A549 (cell line): ENCODE data around the gene RNH1. TPM values are rescaled to one million over a fixed set of nuclear protein-coding genes. Genes with fewer than 3 reads are reported as not detected.

Experiments
- ATAC-seq, 2 experiments: fragments of 200-7000 bp in 1 of 2; fragments of >200 bp in 1 of 2; cut with Nextera tagmentation in 1 of 2; cut with Tn5 transposase in 1 of 2; 3 replicates each; pipeline versions ENCODE4 v1.8.0 to v1.9.1; 2018 to 2020; ENCODE audit warnings: mild to moderate bottlenecking in 1 of 2, moderate library complexity in 1 of 2
- CTCF ChIA-PET: fragments of 300-600 bp; sonication (Branson Sonifier 250); formaldehyde crosslinking; extraction: SDS; loops from one replicate; lab custom pipeline; 2021; ENCODE audit warnings: antibody characterized with exemption, inconsistent platforms; lab: Yijun Ruan, JAX
- POLR2A ChIA-PET: fragments of 350-600 bp; formaldehyde crosslinking; extraction: SDS; loops from one replicate; lab custom pipeline; 2021; ENCODE audit warnings: antibody characterized with exemption, inconsistent platforms; lab: Yijun Ruan, JAX
- DNase-seq, 2 experiments: peaks; one replicate each; pipeline versions ENCODE4 v3.0.0 to v3.0.0-alpha.2; 2011 to 2016; ENCODE audit warnings: low read depth in 1 of 2, low spot score in 1 of 2
- FAIRE-seq: peaks from 2 replicates; lab custom pipeline; 2011; peaks lifted over from hg19 to GRCh38; lab: Jason Lieb, UNC
- H3K27ac ChIP-seq, 2 experiments: fragments of >200 bp; sonication (Bioruptor Twin); formaldehyde crosslinking; 3 replicates each; pipeline ENCODE4 v1.5.1; 2016 to 2017
- H3K4me1 ChIP-seq: fragments of >200 bp; sonication (Bioruptor Twin); formaldehyde crosslinking; 3 replicates; pipeline ENCODE4 v1.6.1; 2016
- H3K4me2 ChIP-seq: fragments of >200 bp; sonication (Bioruptor Twin); formaldehyde crosslinking; 3 replicates; pipeline ENCODE4 v1.6.1; 2016
- H3K4me3 ChIP-seq: fragments of >200 bp; sonication (Bioruptor Twin); formaldehyde crosslinking; 3 replicates; pipeline ENCODE4 v1.5.1; 2016
- H3K9me3 ChIP-seq: fragments of >200 bp; sonication (Bioruptor Twin); formaldehyde crosslinking; 3 replicates; pipeline ENCODE4 v1.6.1; 2016
- CHD2 ChIP-seq: fragments of 150-350 bp; IDR thresholded peaks from 2 replicates; pipeline ENCODE4 v1.6.1; 2014; ENCODE audit warnings: low read length; ENCODE audit not compliant: partially characterized antibody
- CHD4 ChIP-seq: fragments of 200-600 bp; sonication (generic); IDR thresholded peaks from 2 replicates; pipeline ENCODE4 v1.6.1; 2016; ENCODE audit warnings: antibody characterized with exemption, mild to moderate bottlenecking, borderline replicate concordance
- EHMT2 ChIP-seq: fragments of 200-600 bp; sonication (generic); IDR thresholded peaks from 2 replicates; pipeline ENCODE4 v1.6.1; 2016; ENCODE audit warnings: antibody characterized with exemption, low read depth, mild to moderate bottlenecking, moderate library complexity
- FOSB ChIP-seq: fragments of 250-450 bp; sonication (Bioruptor Pico); IDR thresholded peaks from 2 replicates; pipeline ENCODE4 v1.5.0; 2020; ENCODE audit warnings: mild to moderate bottlenecking, moderate library complexity
- GATA3 ChIP-seq: IDR thresholded peaks from 2 replicates; pipeline ENCODE4 v1.6.1; 2012; ENCODE audit warnings: borderline replicate concordance
- HDAC2 ChIP-seq: fragments of 200-600 bp; sonication (generic); IDR thresholded peaks from 2 replicates; pipeline ENCODE4 v1.6.1; 2016
- KDM1A ChIP-seq: fragments of 200-600 bp; sonication (generic); IDR thresholded peaks from 2 replicates; pipeline ENCODE4 v1.6.1; 2016; ENCODE audit warnings: low read depth, mild to moderate bottlenecking
- MAFK ChIP-seq: fragments of 450-650 bp; IDR thresholded peaks from 2 replicates; pipeline ENCODE4 v1.6.1; 2014; ENCODE audit not compliant: partially characterized antibody
- MYC ChIP-seq: IDR thresholded peaks from 2 replicates; pipeline ENCODE4 v1.6.1; 2012; ENCODE audit warnings: mild to moderate bottlenecking, inconsistent platforms, low read length, improper control_type of control experiment, borderline replicate concordance
- PHF8 ChIP-seq: fragments of 200-600 bp; sonication (generic); IDR thresholded peaks from 2 replicates; pipeline ENCODE4 v1.6.1; 2016; ENCODE audit warnings: low read depth, mild to moderate bottlenecking, antibody characterized with exemption, moderate library complexity, borderline replicate concordance
- REST ChIP-seq: fragments of 200-600 bp; sonication (generic); IDR thresholded peaks from 2 replicates; pipeline ENCODE4 v1.6.1; 2016; ENCODE audit warnings: antibody characterized with exemption, mild to moderate bottlenecking, moderate library complexity
- RFX5 ChIP-seq: fragments of 450-650 bp; IDR thresholded peaks from 2 replicates; pipeline ENCODE4 v1.7.1; 2014; ENCODE audit warnings: antibody characterized with exemption, mild to moderate bottlenecking, moderate library complexity
- RNF2 ChIP-seq: fragments of 200-600 bp; sonication (generic); IDR thresholded peaks from 2 replicates; pipeline ENCODE4 v1.6.1; 2016; ENCODE audit warnings: low read depth, mild to moderate bottlenecking, antibody characterized with exemption, moderate library complexity, borderline replicate concordance
- ZNF302 ChIP-seq: fragments of 250-450 bp; sonication (Bioruptor Pico); IDR thresholded peaks from 2 replicates; pipeline ENCODE4 v1.9.0; 2021; ENCODE audit warnings: inconsistent platforms, mild to moderate bottlenecking, moderate library complexity
- WGBS: methylation state at CpG from one replicate; pipeline ENCODE4 v1.1.6; 2017; ENCODE audit errors: missing lambda C conversion rate; 5-methylcytosine and 5-hydroxymethylcytosine counted together
- polyA plus RNA-seq, 4 experiments: library from polyadenylated mRNA; depleted of rRNA in 3 of 4; stranded (reverse); fragments of >200 nt; fragmentation: RNase III in 1 of 4; extraction: RNeasy Plus Mini Kit Qiagen cat#74134 plus additional on column Dnase treatment in 1 of 4; gene quantifications; 2 replicates in 3 of 4; 3 replicates in 1 of 4; pipeline ENCODE4 v1.2.3, GENCODE V29; 2011 to 2017
- TF ChIP-seq, protein P1 (sequence below): fragments of 150-350 bp; IDR thresholded peaks from 2 replicates; pipeline ENCODE4 v1.6.1; 2014; ENCODE audit warnings: low read depth, mild to moderate bottlenecking, low read length
- TF ChIP-seq, protein P2 (sequence below): fragments of 250-450 bp; sonication (Bioruptor Pico); IDR thresholded peaks from 2 replicates; pipeline ENCODE4 v1.5.0; 2020; ENCODE audit warnings: low read depth, mild to moderate bottlenecking, moderate library complexity
- TF ChIP-seq, protein P3 (sequence below): fragments of 250-450 bp; sonication (Bioruptor Pico); IDR thresholded peaks from 2 replicates; pipeline ENCODE4 v1.5.0; 2021; ENCODE audit warnings: mild to moderate bottlenecking, moderate library complexity, borderline replicate concordance

Gene RNH1
- polyA plus RNA-seq, 2 of the 4 experiments (the other 2 are of a cell fraction) = 85.8 to 135 TPM

- CTCF ChIA-PET = interaction anchor here (3.1 kb wide), 1 partner anchor 13 kb away, joined by 21 read pairs; no protein-coding TSS in a partner anchor
- POLR2A ChIA-PET = no interaction called here
- Histone ChIP-seq H3K4me3 (no peak overlapping the region), H3K4me1 (no peaks in the 10 kb centered on the region), H3K27ac (no peak overlapping the region), H3K4me2 (no peak overlapping the region), H3K9me3 (no peaks in the 10 kb centered on the region)
- TF ChIP-seq RNF2 = no peak
- TF ChIP-seq CHD2 = no peak
- TF ChIP-seq KDM1A = no peak
- TF ChIP-seq ZNF302 (CRISPR knock-in tag) = no peak
- no peak for TF ChIP-seq MAFK
- TF ChIP-seq, protein P1, sequence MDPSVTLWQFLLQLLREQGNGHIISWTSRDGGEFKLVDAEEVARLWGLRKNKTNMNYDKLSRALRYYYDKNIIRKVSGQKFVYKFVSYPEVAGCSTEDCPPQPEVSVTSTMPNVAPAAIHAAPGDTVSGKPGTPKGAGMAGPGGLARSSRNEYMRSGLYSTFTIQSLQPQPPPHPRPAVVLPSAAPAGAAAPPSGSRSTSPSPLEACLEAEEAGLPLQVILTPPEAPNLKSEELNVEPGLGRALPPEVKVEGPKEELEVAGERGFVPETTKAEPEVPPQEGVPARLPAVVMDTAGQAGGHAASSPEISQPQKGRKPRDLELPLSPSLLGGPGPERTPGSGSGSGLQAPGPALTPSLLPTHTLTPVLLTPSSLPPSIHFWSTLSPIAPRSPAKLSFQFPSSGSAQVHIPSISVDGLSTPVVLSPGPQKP = no peak
- no peak for TF ChIP-seq PHF8
- no peak for TF ChIP-seq RFX5
- TF ChIP-seq, protein P2, sequence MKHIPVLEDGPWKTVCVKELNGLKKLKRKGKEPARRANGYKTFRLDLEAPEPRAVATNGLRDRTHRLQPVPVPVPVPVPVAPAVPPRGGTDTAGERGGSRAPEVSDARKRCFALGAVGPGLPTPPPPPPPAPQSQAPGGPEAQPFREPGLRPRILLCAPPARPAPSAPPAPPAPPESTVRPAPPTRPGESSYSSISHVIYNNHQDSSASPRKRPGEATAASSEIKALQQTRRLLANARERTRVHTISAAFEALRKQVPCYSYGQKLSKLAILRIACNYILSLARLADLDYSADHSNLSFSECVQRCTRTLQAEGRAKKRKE (CRISPR knock-in tag) = no peak
- no peak for TF ChIP-seq FOSB (CRISPR knock-in tag)
- TF ChIP-seq, protein P3, sequence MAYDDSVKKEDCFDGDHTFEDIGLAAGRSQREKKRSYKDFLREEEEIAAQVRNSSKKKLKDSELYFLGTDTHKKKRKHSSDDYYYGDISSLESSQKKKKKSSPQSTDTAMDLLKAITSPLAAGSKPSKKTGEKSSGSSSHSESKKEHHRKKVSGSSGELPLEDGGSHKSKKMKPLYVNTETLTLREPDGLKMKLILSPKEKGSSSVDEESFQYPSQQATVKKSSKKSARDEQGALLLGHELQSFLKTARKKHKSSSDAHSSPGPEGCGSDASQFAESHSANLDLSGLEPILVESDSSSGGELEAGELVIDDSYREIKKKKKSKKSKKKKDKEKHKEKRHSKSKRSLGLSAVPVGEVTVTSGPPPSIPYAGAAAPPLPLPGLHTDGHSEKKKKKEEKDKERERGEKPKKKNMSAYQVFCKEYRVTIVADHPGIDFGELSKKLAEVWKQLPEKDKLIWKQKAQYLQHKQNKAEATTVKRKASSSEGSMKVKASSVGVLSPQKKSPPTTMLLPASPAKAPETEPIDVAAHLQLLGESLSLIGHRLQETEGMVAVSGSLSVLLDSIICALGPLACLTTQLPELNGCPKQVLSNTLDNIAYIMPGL (CRISPR knock-in tag) = no peak
- TF ChIP-seq EHMT2 = no peak
- ATAC-seq (no peak), DNase-seq (no peak), FAIRE-seq (no peak)
- WGBS = 81% methylated on average over 19 of the region's 20 CpGs
Measured at GRCh38 chr11:541433-541885, 34.4 kb upstream of the RNH1 start.

- no peak overlapping the region for H3K27ac ChIP-seq
- H3K4me2 ChIP-seq = no peak overlapping the region
- ATAC-seq (no peak), DNase-seq (no peak), FAIRE-seq (no peak)
- TF ChIP-seq REST (no peak), MYC (no peak), HDAC2 (no peak), GATA3 (no peak), CHD4 (no peak)
- POLR2A ChIA-PET = no interaction called here
- H3K9me3 ChIP-seq = no peaks in the 10 kb centered on the region
- CTCF ChIA-PET = interaction anchor here (1.1 to 3.1 kb wide), 3 partner anchors 14 to 23 kb away, joined by 5 to 21 read pairs (median 8); no protein-coding TSS in a partner anchor
- 0 out of 3 replicates have a peak, but pooled peaks cover 3% of the 10 kb centered on the region for H3K4me1 ChIP-seq
- WGBS = 83% methylated on average over 15 of the region's 23 CpGs
- no peak overlapping the region for H3K4me3 ChIP-seq
Measured at GRCh38 chr11:540583-541432, 33.8 kb upstream of the RNH1 start.
